Measurements from ENCODE around the gene SLC25A3. TPM values are rescaled to one million over a fixed set of nuclear protein-coding genes. Genes with fewer than 3 reads are reported as not detected.

The SLC25A3 gene
- total and polyA plus RNA-seq, 2 of the 13 experiments (the other 11 are each of a cell fraction or from before 2014, with no cell fraction given), result 292 to 829 TPM

DNA sequence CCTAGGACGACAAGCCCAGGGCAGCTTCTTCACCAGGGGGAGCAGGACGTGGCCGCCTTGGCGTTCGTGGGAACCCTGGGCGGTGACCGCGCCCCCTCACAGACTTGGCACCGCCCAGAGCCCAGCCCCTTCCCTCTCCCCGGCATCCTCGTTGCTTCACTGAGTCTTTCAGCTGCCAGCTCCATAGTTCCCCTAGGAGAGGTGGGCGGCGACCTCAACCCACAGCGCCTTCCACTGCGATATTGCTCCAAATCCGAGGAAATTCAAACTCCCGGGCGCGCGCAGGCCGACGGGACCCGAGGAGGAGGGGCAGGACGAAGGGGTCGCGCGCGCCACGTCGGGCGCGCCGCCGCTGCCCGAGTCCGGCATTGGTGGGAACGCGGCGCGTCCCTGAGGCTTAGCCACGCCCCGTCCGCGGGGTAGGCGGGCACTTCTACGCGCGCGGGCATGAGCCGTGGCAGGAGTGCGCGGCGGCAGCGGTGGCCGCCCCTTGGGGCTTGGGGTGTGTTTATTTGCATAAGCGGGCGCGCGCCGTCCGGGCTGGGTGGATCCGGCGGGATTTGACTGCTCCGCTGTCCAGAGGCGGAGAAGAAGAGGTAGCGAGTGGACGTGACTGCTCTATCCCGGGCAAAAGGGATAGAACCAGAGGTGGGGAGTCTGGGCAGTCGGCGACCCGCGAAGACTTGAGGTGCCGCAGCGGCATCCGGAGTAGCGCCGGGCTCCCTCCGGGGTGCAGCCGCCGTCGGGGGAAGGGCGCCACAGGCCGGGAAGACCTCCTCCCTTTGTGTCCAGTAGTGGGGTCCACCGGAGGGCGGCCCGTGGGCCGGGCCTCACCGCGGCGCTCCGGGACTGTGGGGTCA, 51.5 kb downstream of the SLC25A3 start, which contains the start of the genes APAF1 and IKBIP (continued):
- no peak for TF ChIP-seq FOXA1 (IDR thresholded peaks at IDR 0.05)
- peak; percentile 79 for TF ChIP-seq FOXA1 (CRISPR knock-in tag; IDR thresholded peaks at IDR 0.05)
- TF ChIP-seq, protein P1, sequence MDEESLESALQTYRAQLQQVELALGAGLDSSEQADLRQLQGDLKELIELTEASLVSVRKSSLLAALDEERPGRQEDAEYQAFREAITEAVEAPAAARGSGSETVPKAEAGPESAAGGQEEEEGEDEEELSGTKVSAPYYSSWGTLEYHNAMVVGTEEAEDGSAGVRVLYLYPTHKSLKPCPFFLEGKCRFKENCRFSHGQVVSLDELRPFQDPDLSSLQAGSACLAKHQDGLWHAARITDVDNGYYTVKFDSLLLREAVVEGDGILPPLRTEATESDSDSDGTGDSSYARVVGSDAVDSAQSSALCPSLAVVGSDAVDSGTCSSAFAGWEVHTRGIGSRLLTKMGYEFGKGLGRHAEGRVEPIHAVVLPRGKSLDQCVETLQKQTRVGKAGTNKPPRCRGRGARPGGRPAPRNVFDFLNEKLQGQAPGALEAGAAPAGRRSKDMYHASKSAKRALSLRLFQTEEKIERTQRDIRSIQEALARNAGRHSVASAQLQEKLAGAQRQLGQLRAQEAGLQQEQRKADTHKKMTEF (CRISPR knock-in tag; IDR thresholded peaks at IDR 0.05), result peak; percentile 69; the same call in 1 of the 2 replicates
- peak; percentile 91; the same call in 1 of the 2 replicates for TF ChIP-seq MXD4 (CRISPR knock-in tag; IDR thresholded peaks at IDR 0.05)
- peak; percentile 87 for TF ChIP-seq ZNF143 (CRISPR knock-in tag; IDR thresholded peaks at IDR 0.05)
- TF ChIP-seq ISL2 (CRISPR knock-in tag; IDR thresholded peaks at IDR 0.05), result peak; percentile 14
- TF ChIP-seq ZNF766 (CRISPR knock-in tag; IDR thresholded peaks at IDR 0.05; ENCODE audit: borderline replicate concordance), result 0 out of 2 replicates have a peak, but pooled peaks have one; percentile 39
- TF ChIP-seq TCF7L2 (IDR thresholded peaks at IDR 0.05; ENCODE audit: low read depth, low read length), result no peak
- TF ChIP-seq FOSL1 (CRISPR knock-in tag; IDR thresholded peaks at IDR 0.05; ENCODE audit: borderline replicate concordance), result no peak
- 0 out of 2 replicates have a peak, but pooled peaks have one; percentile 63 for TF ChIP-seq PCBP1 (IDR thresholded peaks at IDR 0.05; ENCODE audit: borderline replicate concordance, low read depth, low read length)
- TF ChIP-seq FOXK2 (IDR thresholded peaks at IDR 0.05), result no peak
- 0 out of 2 replicates have a peak, but pooled peaks have one; percentile 53 for TF ChIP-seq ZFP36L2 (CRISPR knock-in tag; IDR thresholded peaks at IDR 0.05)
- peak; percentile 29; the same call in 1 of the 2 replicates for TF ChIP-seq ETV5 (CRISPR knock-in tag; IDR thresholded peaks at IDR 0.05; ENCODE audit: borderline replicate concordance)
- no peak; the same call in 1 of the 2 replicates for TF ChIP-seq TOE1 (CRISPR knock-in tag; IDR thresholded peaks at IDR 0.05)
- TF ChIP-seq SP5 (CRISPR knock-in tag; IDR thresholded peaks at IDR 0.05; ENCODE audit: borderline replicate concordance, low read depth), result peak; percentile 74; the same call in 1 of the 2 replicates
- peak; percentile 41 for TF ChIP-seq AGO2 (optimal IDR thresholded peaks at IDR 0.05; ENCODE audit: low read depth, low read length)
- TF ChIP-seq FOXO1 (CRISPR knock-in tag; IDR thresholded peaks at IDR 0.05), result peak; percentile 25; the same call in 1 of the 2 replicates
- TF ChIP-seq RBFOX2 (IDR thresholded peaks at IDR 0.05; ENCODE audit: low read depth, low read length), result peak; percentile 69
- no peak for TF ChIP-seq ZNF615 (CRISPR knock-in tag; IDR thresholded peaks at IDR 0.05; ENCODE audit: borderline replicate concordance)
- TF ChIP-seq, protein P2, sequence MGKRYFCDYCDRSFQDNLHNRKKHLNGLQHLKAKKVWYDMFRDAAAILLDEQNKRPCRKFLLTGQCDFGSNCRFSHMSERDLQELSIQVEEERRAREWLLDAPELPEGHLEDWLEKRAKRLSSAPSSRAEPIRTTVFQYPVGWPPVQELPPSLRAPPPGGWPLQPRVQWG (CRISPR knock-in tag; IDR thresholded peaks at IDR 0.05; ENCODE audit: borderline replicate concordance, low read depth), result no peak
- peak; percentile 73 for TF ChIP-seq ZNF564 (CRISPR knock-in tag; IDR thresholded peaks at IDR 0.05)
- peak; percentile 16; the same call in 1 of the 2 replicates for TF ChIP-seq MED1 (CRISPR knock-in tag; IDR thresholded peaks at IDR 0.05)
- TF ChIP-seq, protein P3, sequence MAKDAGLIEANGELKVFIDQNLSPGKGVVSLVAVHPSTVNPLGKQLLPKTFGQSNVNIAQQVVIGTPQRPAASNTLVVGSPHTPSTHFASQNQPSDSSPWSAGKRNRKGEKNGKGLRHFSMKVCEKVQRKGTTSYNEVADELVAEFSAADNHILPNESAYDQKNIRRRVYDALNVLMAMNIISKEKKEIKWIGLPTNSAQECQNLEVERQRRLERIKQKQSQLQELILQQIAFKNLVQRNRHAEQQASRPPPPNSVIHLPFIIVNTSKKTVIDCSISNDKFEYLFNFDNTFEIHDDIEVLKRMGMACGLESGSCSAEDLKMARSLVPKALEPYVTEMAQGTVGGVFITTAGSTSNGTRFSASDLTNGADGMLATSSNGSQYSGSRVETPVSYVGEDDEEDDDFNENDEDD (CRISPR knock-in tag; IDR thresholded peaks at IDR 0.05; ENCODE audit: borderline replicate concordance), result peak; percentile 96
- 0 out of 2 replicates have a peak, but pooled peaks have one; percentile 39 for TF ChIP-seq ZNF136 (CRISPR knock-in tag; IDR thresholded peaks at IDR 0.05; ENCODE audit: low read depth)
- peak; percentile 61 for TF ChIP-seq RBM39 (IDR thresholded peaks at IDR 0.05; ENCODE audit: low read depth, low read length, poor library complexity, severe bottlenecking)
- no peak for TF ChIP-seq NR3C1 (CRISPR knock-in tag; IDR thresholded peaks at IDR 0.05)
- peak; percentile 61; the same call in 1 of the 2 replicates for TF ChIP-seq POLR2G (IDR thresholded peaks at IDR 0.05; ENCODE audit: low read depth, low read length)
- TF ChIP-seq PPARG (CRISPR knock-in tag; conservative IDR thresholded peaks at IDR 0.05), result no peak
- no peak for TF ChIP-seq IKZF1 (IDR thresholded peaks at IDR 0.05)

All from HepG2 (cell line).